Measurements from ENCODE around the gene STK32B.

STK32B gene

GRCh38 chr4:5458676-5459075 lies 407.4 kb downstream of the STK32B start:
- DNase-seq: no peak

DNA sequence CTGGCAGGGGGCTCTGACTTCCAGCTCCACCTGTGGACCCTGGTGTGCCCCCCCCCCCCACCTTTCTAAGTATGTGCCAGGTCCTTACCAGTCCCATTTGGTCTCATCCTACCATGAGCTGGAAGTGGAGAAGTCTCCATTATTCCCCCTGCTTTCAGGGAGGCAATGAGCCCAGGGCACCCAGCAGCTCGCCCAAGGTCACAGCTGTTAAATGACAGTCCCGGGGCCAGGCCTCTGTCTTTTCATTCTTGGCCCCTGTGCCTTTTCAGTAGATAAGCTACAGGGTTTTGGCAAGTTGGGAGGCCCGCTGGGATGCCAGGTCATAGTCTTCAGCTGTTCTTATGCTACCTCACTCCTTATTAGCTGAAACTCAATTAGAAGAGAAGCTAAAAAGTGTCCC lies 408.0 kb downstream of the STK32B start:
- DNase-seq: no peak

- DNase-seq: peak; percentile 23
These were observed 409.0 kb downstream of the STK32B start for GRCh38 chr4:5460106-5460801.

GRCh38 chr4:5461477-5461876 lies 410.2 kb downstream of the STK32B start:
- DNase-seq: no peak

DNA sequence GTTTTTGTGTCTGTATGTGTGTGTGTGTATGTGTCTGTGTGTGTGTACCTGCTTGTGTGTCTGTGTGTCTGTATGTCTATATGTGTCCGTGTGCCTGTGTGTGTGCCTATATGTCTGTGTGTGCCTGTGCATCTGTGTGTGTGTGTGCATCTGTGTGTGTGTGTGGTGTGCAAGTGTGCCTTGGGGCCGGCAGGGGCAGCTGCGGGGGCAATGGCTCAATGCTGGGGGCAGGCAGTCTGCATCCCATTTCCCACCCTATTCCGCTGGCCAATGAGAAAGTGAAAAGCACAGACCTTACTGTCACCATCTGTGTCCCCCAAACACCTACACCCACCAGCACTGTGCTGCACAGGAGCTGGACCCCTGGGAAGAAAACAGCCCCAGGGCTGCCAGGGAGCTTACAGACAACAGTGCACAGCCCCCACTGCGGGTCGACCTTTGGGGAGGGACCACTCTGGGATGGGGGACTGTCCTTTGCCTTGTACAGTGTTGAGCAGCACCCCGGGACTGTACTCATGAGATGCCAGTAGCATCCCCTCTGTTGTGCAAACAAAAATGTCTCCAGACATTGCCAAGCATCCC lies 411.1 kb downstream of the STK32B start:
- DNase-seq: no peak

DNA sequence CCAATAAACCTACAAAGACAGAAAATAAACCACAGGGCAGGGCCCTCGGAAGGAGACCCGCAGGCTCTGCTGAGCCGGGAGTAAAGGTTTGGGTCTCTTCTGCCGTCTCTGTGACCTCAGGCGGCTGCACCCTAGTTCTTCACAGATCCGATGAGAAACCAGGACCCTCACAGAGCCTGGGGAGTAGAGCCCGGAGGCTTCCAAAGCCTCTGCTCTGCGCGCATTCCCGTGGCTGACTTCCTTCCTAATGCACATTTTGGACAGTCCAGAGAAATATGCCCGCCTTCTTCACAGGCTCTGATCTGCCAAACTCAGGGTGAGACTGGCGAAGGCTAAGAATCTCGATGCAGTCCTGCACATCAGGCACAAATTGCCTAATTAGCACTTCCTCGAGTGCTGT lies 411.6 kb downstream of the STK32B start:
- DNase-seq: no peak

DNA sequence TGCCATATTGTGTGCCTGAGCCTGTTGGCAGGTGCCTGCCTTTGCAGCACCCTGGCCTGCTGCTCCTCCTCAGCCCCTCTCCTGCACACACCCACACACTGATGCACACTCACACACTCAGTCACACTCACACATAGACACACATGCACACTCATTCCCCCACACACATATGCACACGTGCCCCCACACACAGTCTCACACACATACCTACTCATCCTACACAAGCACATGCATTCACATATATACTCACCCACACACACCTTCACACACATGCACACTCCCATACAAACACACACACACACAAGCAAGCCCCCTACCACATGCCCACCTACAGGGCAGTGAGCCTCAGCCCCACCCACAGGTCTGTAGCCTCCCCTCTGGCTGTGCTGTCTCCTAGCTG lies 412.1 kb downstream of the STK32B start:
- no peak for DNase-seq

DNA sequence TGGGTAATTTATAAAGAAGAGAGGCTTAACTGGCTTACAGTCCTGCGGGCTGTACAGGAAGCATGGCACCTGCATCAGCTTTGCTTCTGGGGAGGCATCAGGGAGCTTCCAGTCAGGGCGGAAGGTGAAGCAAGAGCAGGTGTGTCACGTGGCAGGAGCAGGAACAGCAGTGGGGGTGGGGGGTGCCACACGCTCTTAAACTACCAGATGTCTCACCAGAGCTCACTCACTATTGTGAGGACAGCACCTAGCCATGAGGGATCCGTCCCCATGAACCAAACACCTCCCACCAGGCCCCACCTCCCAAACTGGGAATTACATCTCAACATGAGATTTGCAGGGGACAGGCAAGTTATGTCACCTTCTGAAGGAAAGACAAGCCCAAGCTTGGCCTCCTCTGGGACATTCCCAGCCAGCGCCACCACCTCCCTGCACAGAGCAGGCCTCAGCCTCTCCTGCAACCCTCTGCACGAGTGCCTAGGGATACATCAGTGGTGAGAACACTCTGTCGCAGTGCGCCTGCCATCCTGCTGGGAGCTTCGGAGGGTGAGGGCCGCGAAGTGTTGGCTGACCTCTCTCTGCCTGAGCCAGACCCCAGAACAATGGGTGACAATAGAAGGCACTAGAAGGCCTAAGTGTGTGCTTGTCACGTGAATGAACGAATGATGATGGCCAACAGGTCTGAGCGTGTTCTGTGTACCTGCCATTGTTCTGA lies 412.8 kb downstream of the STK32B start:
- no peak for DNase-seq

GRCh38 chr4:5465529-5465928 lies 414.2 kb downstream of the STK32B start:
- DNase-seq: no peak

DNA sequence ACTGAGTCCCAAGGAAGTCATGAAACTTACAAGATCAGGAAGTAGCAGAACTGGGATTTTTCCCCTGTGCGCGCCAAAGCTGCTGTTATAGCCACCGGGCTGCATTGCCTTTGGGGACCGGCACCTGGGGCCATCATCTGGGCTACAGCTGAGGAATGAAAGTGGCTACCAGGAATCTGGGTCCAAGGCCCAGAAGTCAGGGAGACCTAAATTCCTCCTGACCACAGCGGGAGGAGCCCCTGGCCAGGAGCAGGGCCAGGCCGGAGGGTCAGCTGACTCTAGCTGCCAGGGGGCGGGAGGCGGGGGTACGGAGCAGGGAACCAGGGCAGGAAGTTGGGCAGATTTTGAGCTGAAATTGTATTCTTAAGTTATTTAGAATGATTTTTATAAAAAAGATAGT lies 414.7 kb downstream of the STK32B start:
- no peak for DNase-seq

GRCh38 chr4:5467111-5467510 lies 415.8 kb downstream of the STK32B start:
- no peak for DNase-seq

DNA sequence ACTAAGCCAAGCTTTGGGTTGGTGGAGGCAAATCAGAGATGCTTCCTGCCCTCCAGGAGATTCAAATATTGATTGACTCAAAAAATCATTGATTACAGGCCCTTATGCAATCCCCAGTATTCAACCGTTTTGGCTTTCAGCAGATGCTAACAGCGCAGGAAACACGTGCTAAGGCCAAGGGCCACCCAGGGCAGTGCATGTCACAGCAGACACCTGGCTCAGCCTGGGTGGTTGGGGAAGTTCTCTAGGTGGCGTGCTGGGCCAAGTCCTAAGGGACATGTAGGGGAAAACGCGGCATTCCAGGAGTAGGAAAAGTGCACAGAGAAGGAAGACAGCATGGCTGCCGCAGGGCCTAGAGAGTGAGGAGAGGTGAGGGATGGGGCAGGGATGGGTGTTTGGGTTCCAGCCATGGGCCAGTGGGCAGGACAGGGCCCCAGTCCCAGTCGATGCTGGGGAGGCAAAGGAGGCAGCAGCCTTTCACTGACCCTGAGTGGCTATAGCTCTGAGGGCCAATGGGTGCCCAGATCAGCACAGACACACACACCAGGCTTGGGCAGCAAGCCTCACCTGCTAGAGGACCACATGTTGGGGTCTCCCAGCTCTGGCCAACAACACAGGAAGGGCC lies 418.0 kb downstream of the STK32B start:
- DNase-seq: no peak

GRCh38 chr4:5469861-5470260 lies 418.6 kb downstream of the STK32B start:
- no peak for DNase-seq

DNA sequence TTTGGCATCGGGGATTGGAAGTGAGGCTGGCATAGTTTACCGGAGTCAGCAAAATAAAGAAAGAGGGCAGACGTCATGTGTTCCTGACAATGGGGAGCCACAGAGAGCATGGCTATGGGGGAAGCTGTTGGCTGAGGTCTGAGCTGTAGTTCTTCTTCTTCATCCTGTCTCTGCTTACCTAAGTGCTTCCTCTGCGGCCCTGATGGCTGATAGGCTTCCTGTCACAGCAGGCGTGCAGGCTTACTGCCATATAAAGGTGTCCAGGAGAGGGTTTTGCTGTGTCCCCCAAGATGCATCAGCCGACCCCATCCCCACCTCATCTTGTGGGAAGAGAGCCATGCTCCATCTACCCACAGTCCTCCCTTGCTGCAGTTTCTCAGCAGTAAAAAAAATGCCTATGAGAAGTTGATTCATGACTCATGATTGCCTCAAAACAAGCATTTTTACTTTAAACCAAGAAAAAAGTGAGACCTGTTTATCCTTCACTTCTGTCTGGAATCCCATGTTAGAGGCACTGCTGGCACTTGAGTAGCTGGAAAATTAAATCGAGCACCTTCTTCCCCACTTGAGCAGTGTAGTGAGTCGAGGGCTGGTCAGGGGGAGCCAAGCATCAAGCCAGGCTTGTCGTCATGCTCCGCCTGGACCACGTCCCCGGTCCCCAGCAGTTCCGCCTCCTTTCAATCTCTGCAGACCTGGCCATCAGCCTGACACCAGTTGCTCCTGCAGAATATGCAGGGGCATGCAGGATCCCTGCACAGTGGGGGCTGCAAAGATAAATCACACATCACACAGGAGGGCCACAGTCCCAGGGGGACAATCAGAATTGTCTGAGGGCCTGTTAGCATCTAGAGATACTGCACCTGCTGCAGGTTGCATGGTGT lies 419.3 kb downstream of the STK32B start:
- DNase-seq: no peak

GRCh38 chr4:5471206-5471605 lies 419.9 kb downstream of the STK32B start:
- DNase-seq: no peak

DNA sequence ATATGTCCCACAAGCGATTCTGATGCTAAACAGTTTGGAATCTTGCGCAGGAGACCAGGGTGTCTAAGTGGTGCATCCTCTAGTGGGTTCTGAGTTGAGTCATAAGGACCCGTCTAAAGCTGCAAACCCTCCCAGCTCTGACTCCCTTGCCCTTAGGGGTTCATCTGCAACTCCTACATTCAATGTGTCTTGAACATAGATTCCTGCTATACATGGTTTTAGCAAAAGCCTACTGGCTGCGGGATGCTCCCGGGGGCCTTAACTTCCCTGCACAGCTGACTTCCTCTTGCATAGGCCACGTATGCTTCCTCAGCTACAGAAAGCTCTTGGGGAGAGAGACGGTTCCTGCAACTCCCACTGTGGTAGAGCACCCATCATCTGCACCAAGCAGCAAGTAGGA lies 420.4 kb downstream of the STK32B start:
- no peak for DNase-seq

DNA sequence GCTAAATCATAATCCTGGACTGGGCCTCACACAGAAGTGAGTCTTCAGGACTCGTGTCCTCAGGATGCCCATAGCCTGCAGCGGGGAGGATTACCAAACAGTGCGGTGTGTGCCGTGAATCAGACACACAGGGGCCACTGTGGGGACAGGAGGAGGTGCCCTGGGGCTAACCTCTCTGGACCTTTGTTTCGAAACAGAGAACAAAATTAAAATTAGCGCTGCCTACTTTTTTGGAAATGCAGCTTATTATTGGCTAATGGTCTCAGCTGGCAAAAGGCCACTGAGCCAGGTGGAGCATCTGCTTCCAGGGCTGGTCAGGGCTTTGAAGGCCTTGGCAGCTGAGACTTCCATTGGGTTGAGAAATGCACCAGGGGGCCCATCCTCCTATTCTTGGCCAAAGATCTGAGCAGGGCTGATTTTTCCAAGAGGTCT lies 420.9 kb downstream of the STK32B start:
- DNase-seq: no peak

GRCh38 chr4:5473125-5473524 lies 421.8 kb downstream of the STK32B start:
- DNase-seq: no peak

- no peak for DNase-seq
These were observed 423.5 kb downstream of the STK32B start for GRCh38 chr4:5474756-5475155.

DNA sequence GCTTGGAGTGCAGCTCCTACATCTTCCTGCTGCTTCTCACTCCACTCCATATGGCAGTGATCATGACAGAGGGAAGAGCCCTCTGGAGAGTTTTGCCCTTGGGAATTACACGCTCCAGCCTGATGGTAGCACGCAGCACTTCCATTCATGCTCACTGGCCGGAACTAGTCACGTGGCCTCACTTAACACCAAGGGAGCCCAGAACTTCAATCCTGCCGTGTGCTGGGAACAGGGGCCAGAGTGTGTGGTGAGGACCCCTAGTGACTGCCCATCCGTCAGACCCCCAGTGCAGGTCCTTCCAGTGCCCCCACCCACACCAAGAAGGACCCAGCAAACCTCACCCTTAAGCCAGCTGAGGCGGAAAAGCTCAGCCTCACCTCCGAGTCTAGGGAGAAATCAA lies 426.3 kb downstream of the STK32B start:
- DNase-seq: no peak

DNA sequence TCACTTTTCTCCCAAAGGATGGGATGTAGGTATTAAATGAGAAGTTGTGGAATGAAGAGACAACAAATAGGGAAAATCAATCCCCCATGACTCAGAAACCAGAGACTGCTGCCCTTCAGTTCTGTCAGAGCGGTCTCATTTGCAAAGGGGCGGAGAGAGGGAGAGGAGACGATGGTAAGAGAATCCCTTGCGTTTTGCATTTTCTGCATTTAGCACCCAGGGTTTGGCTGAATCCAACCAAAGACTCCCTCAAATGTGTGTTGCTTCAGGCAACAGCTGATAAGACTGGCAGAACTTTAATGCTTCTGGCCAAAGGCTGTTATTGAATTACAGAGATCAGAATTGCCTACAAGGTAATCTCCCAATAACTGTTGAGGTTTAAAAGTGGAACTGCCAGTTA lies 426.9 kb downstream of the STK32B start:
- no peak for DNase-seq

GRCh38 chr4:5478697-5479096 lies 427.4 kb downstream of the STK32B start:
- no peak for DNase-seq

DNA sequence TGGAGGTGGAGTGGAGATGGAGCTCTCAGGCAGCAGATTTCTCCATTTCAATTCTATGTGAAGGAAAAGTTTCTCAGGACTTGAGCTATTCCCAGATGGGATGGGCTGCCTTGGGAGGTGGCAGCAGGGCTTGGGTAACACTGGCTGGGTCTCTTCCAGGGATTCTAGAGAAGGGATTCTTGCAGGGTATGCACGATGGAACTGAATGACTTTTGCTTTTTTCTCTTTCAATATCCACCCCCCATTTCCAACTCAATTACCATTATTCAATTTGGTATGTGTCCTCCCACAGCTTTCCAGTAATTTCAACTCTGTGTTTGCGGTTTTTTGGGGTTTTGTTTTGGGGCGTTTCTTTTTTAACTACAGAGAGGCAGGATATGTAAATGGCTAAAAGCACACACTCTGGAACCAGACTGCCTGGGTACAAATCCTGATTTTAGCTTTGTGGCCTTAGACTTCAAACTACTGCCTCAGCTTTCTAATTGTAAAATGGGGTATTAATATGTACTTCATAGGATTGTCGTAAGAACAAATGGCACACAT lies 428.3 kb downstream of the STK32B start:
- DNase-seq: no peak
